Medulla oblongata (tissue), 1 donor: ENCODE measurements around the gene SLC6A20.

Source experiments
- DNase-seq: peaks from one replicate; pipeline ENCODE4 v3.0.0-alpha.2; 2015; ENCODE audit errors: extremely low spot score

Gene SLC6A20

DNA sequence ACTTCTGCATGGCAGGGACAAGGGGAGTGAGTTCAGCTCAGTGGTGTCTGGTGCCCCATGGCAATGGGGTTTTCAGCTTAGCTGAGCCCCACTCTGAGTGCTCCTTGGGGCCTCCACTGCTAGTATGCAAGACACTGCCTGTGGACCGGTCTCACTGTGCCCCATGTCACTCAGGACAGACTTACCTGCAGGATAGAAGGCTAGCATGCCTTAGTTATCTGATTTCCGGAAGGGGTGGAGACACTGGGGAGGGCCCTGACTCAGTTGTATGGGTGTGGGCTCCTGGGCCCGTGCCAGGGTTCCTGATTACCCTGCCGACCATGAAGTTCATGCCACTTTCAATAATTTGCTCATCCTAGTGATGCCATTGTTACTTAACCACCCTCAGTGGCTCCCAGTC is 4.3 kb upstream of the SLC6A20 start:
- DNase-seq, result no peak

DNA sequence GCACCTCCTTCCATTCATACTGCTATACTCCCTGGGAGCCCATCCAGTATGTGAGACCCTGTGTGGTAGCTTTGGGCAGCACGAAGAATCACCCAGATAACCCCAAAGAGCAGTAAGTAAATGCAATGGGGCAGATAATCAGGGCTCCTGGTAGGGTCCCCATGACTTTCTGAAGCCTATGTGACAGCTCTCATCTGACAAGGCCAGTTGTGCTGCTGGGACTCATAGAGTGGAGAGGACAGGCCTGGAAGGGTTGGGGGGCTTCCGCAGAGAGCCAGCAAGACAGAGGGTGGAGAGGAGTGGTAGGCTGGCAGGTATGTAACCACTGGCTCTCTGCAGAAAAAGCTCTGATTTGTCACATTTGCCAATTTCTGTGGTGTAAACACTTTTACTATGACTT is 3.2 kb upstream of the SLC6A20 start:
- no peak for DNase-seq

DNA sequence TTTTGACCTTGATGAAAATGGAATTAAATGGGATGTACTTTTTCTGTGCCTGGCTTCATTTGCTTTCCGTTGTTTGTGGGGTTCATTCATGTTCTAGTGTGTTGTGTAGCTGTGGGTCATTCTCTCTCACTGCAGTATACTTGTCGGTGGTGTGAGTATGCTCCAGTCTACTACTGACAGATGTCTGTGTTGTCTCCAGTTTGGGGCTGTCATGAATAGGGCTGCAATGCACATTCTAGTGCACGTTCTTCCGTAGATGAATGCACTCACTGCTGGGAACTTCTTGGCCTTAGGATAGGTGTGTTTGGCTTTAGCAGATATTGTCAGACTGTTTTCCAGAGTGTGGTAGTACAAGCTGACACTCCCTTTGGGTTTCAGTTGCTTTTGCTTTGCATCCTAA is 1.7 kb upstream of the SLC6A20 start:
- DNase-seq, result no peak

DNA sequence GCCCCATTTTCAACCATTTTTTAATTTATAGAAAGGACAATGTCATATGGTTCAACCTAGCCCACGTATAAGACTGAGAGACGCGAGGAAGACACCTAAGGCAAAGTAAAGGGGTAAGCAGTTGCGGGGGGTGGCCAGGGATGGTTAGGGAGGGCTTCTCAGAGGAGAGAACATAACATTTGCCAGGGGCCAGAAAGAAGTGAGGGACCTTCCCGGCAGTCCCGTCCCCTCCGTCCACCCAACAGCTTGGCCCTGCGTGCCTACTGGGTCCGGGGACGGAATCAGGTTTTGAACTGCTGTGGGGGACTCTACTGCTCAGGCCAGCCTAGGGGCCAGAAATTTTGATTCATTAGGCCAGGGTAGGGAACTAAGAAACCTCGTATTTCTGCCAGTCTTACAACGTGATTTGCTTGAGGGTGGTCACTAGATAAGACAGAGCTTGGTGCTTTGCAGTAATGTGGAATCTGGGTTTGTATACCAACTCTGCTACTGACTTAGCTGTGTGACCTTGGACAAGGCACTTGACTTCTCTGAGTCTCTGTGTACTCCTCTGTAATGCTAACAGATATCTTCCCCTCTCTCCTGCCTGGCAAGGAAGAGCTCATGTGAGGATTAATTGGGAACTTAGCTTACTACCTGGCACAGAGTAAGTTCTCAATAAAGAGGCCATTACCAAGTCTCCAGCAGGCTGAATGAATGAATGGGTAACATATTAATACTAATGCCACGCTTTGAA is 734 bp upstream of the SLC6A20 start:
- DNase-seq, result no peak

DNA sequence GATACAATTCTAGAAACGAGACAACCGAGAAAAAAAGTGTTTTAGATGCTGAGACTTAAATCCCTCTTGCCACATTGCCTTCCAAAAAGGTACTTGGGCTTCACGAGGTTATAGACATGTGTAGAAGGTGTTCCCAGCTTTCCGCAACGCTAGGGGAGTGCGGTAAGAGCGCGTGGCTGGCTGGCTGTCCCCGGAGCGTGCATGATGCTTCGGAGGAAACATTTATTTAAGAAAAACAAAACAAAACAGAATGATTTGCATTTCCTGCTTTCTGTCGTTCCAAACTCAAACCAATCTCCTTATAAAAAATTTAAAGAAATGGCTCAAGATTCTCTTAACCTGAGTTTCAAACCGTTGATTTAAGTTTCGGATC is 841 bp downstream of the SLC6A20 start:
- no peak for DNase-seq

DNA sequence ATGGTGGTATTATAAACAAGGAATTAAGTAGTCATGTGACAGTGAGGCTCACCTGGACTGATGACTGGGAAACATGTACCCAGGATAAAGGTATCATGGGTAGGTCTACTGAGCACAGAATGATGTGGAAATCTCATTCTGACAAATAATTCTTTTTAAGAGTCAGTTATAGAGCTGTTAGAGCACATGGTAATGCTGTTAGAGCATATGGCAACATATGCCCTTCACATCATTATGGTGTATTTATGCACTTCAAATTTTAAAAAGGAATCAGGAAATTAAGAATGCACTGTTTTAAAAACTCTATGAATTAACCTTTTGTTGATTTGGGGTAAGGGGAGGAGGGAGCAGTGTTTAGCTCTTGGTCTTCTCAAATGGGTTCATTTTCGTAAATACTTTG is 1.7 kb downstream of the SLC6A20 start:
- no peak for DNase-seq

DNA sequence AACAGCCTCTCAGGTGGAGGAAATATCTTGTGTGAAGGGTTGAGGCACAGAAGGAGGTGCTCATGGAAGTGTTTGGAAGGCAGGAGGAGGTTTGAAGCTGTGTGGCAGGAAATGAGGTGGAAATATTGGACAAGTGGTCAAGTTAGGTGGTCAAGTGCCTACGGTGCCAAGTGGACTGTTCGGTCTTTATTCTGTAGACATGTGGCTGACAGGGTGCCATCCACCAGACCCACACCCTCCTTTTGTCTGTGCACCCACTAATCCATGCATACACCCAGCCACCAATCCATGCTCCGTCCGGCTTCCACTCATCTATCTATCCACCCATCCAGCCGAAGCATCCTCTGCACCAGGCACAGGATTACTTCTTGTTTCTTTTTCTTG is 2.2 kb downstream of the SLC6A20 start:
- DNase-seq, result no peak

DNA sequence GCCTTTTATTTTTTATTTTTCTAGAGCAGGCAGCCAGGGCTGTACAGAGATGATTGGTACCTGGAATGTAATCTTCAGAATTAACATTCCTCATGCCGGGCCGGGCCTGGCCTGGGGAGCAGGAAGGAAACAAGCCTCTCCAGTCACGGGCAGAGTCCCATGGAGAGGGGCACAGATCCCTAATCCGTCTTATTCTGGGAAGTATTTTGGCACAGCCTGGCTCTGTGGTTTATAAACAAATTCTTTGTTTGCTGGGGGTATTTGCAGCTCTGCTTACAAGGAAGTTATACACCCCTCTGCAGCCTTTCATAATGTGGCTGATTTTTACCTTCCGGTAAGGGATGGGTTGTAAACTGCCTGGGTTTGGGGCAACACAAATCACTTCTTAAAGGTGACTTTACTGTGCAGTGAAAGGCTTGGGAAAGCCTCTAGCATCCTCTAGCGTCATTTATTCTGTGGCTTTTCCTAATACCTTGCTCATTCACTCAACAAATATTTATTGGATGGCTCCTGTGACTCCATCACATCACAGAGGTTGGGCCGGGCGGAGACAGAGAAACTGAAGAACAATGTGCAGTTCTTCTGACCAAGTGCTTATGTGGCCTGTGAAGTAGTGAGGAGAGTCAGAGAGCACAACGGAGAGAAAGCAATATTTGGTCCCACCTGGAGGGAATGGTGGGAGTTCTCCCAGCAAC is 2.7 kb downstream of the SLC6A20 start:
- DNase-seq, result no peak

DNA sequence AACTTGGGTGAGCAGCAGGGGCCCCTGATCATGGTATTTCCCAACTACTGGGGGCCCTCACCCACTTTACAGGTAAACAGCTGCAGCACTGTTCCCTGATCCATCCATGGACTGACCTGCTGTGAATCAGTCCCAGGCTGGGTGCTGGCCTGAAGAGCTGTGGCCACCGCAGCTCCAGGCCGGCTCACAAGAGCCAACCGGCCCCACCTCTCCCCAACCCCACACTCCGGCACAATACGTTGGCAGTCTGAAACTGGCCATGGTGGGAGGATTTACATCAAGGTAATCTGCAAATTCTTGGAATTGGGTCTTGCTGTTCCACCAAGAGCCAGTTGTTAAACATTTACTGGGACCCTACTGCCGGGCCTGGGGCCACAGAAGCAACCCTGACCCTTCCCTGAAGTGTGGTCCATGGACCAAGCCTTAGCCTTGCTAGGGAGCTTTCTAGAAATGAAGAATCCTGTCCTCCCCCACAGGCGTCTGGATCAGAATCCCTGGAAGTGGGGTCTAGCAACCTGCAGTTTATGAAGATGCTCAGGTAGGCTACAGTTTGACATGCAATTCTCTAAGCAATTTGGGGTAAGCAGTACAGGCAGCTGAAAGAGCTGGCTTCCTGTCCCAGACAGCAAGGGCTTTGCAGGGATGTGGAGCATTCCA is 3.7 kb downstream of the SLC6A20 start:
- no peak for DNase-seq

DNA sequence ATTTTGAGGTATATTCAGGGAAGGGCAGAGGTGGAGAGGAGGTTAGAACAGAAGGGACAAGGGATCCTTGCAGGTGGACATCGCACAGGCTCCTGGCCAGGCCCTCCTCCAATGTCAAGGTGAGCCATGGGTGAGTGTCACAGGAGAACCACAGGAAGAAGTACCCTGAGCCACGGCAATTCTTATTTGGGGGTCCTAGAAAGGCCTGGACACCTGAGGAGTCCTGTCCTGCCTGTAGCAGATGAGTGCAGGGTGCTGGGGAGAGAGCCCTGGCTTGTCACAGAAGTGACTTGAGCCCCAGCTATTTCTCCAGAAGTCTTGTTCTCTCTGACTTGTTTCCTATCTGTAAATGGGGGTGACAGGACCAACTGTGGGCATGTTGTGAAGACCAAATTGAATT is 4.3 kb downstream of the SLC6A20 start:
- no peak for DNase-seq

DNA sequence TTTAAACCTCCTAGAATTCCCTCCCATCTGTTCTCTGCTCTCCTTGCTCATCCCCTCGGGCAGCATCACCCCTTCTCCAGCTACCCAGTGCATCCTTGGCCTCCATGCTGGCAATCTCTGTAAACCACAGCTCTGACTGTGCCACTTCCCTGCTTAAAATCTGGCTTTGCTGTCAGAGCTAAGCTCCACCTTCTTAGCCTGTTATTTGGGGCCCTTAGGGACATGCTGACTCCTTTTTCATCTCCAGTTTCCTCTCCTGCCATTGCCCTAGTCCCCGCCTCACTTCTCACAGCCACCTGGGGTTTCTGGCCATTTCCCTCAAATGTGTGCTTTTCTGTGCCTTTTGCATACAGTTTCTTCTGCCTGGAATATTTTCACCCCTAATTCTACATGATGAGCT is 5.7 kb downstream of the SLC6A20 start:
- DNase-seq, result no peak

DNA sequence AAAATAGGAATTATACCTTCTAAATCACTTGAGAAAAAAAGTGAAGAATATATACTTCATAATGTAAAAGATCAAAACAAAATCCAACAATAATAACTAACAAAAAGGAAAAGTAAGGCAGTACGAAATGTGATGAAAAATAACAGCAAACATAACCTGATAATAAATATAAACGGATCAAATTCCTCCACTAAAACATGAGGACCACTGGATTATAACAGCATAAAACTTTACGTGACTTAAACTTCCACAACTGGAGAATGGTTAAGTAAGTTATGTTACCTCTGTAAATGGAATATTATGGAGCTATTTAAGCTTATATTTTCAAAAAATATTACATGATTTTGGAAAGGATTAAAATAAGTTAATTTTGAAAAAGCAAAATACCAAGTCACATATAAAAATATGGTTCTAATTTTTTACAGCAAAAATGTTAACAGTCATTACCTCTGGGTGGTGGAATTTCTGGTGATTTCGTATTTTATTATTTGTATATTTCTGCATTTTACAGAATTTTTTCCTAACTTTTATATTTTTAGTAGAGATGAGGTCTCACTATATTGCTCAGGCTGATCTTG is 7.0 kb downstream of the SLC6A20 start:
- DNase-seq, result no peak

DNA sequence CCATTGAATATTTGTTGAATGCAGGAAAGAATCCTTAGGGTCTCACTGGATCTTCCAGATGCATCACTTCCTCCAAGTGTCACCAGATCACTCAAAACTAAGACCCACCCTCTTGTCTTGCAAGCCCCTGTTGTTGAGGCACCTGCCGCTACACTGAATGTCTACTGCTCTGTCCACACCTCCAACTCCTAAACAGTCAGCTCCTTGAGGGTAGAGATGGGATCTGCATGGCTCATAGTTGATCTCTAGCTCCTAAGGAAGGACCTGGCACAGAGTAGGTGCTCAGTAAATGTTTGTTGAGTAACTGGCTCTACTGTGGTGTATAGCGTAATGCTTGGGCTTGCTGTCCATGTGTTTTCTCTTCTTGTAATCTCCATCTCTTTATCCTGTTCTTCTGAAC is 8.8 kb downstream of the SLC6A20 start:
- no peak for DNase-seq

DNA sequence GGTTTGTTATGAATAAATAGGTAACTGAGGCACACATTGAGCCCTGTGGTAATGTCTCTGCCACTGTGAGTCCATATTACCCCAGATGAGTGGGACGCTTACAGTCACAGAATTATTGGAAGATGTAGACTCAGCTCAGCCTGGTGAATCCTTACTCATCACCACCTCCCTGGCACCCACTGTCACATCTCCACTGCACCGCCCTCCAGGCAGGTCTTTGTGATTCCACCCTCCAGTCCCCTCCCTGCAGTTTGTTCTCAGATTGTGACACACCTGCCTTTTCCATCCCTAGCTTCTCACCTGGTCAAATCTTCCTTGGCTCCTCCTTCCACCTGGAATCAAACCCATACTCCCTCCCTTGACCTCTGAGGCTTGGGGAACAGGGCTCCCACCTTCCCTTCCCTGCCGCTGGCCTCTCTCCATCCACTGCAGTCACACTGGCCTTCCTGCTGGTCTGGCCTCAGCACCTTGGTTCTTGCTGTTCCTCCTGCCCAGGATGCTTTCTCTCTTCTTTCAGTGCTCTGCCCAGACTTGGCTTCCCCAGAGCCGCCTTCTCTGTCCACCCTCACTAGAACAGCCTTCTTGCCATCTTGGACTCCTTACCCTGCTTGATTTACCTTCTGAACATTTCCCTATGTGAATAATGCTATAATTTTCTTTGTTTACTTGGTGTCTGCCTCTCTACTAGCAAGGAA is 9.4 kb downstream of the SLC6A20 start:
- DNase-seq, result no peak

DNA sequence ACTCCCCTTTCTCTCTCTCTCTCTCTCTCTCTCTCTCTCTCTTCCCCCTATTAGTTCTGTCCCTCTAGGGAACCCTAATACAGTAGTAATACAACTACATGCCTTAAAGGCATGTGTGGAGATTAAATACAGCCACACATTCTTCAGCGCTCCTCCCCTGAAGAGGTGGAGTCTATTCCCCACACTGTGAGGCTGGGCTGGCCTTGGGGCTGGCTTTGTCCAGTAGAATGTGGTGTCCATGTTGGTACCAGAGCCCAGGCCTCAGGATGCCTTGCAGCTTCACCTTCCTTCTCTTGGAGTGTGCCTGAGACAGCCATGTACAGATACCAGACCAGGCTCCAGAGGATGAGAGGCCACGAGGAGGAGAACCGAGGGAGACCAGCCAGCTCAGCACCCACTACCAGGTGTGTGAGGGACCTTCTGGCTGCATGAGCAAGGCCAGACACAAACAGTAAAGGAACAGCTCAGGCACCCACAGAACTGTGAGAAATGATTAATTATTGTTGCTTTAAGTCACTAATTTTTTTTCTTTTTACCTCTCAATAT is 10.7 kb downstream of the SLC6A20 start:
- DNase-seq, result no peak

DNA sequence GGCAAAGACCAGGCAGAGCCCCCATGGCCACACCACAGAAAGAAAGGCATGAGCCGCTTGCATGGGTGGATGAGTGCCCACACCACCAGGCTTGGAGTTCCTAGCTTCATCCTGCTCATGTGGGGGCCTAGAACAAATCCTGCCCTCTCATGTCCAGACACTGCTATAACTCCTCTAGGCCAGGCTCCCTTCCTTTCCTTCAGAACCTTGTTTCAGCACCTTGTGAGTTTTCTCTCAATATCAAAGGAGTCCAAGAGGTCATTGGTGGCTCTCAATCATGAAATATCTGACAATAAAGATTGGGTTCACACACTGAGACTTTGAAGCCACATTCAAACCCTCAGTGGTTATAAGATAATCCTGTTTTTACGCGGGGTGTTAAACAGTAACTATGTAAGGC is 12.7 kb downstream of the SLC6A20 start:
- no peak for DNase-seq

DNA sequence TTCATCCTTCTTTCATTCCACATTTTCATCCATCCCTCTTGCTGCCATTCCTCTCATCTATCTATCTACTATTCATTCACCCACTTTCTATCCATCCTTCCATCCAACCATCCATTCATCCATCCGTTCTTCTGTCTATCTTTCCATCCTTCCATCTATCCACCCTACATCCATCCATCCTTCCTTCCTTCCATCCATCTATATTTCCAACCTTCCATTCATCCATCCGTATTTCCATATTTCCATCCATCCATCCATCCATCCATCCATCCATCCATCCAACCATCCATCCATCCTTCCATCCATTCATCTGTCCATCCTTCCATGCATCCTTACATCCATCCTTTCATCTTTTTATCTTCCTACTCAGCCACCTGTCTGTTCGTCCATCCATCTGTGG is 14.0 kb downstream of the SLC6A20 start:
- no peak for DNase-seq

DNA sequence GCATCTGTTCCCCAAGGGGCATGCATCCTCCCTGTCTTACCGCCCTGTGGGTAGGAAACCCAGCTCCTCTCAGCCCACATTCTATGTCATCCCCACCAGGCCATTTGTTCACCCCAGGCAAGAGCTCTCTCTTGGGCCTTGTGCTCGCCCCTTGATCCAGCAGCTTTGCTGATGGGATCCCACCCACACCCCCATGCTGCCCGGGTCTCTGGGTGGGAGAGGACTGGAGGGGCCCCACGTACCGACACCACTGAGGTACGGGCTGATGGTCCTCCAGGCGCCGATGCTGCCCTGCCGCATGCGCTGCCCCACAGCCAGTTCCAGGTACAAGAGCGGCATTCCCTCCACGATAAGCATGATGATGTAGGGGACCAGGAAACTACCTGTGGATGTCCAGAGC is 14.5 kb downstream of the SLC6A20 start:
- no peak for DNase-seq

DNA sequence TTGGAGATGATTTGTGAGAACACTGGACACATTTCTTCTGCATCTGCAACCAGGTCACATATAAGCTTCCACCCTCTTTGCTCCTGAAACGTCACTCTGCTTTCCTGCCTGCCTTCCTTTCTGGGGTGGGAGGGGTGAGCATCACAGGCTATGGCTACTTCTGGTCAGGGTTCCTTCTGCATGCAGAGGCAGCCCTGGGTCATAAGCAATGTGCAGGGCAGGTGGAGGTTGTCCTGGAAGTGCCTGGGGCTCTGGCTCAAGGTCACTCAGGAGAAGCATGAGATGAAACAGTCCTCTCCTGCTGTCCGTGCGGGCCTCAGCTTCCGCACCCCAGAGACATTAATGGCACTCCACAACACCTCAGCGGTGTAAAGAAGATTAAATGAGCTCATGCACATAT is 15.1 kb downstream of the SLC6A20 start:
- no peak for DNase-seq

DNA sequence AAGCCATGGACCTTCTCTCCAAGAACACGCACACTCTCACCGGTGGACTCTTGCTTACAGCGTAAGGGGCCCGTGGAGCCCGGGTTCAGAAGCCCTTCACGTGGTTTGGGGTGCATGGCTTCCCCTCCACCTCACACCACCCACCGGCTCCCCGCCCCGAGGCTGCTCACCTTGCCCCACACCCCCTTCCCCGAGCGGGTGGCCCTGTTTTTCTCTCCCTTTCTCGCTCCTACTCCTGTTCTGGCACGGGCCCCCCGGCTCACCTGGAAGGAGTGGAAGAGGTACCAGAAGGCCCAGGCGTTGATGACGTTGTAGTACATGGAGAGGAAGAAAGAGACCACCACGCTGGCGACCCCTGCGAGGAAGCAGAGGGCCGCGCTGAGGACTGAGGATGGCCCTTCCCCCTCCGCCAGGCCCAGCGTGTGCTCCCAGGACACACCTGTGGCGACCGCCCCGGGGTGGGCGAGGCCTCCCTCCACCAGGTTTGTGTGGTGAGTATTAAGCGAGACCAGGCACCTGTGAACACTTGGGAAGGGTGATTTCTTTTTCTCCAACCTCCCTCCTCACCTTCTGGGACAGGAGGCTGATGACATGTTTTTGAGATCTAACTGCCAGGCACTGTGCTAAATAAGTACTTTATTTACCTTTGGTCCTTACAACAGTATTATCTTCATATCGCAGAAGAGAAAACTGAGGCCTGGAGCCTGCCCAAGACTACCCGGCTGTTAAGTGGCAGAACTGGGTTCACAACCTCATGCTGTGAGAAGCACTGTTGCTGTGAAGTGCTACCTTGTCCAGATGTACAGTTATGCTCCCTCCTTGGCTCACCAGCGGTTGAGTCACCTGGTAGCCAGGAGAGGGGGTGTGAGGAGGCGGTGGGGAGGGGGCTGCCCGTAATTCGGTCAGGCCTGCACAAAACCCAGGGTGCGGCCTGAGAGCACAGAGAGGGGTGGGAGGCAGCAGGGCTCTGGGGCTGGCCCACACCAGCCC is 16.3 kb downstream of the SLC6A20 start:
- DNase-seq, result no peak

DNA sequence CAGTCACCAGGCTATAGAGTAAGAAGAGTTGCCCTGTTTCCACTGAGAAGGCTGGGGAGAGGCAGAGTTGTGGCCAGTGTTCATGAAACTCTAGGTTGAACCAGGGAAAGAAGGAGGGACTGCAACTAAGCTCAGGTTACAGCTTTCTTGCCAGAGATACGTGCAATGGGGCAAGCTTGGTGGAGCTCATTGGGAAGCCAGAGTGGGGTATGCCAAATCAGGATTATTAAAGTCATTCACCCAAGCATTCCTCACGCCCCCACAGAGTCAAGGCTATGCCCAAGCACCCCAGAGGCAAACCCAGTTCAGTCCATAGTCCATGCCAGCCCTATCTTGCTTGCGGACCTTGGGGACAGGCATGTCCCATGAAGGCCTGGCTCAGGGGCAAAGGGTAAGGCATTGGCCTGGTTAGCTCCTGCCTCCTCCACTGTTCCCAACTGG is 17.6 kb downstream of the SLC6A20 start:
- DNase-seq, result no peak
